GM12878 (cell line): ENCODE data around the gene RUNDC3A. TPM values are rescaled to one million over a fixed set of nuclear protein-coding genes. Genes with fewer than 3 reads are reported as not detected.

ENCODE experiments used
- ATAC-seq: fragments of 200-7000 bp; cut with Tn5 transposase; 3 replicates; pipeline ENCODE4 v1.9.1; 2020; ENCODE audit warnings: mild to moderate bottlenecking, moderate library complexity
- BruUV-seq: library from RNA; stranded (reverse); fragments of 400-500 nt; replicated peaks from 2 replicates; lab custom pipeline; 2021; lab: Mats Ljungman, UMichigan
- CTCF ChIA-PET: fragments of 300-600 bp; sonication (Branson Sonifier 250); formaldehyde crosslinking; extraction: SDS; loops from one replicate; lab custom pipeline; 2021; ENCODE audit warnings: inconsistent platforms; lab: Yijun Ruan, JAX
- POLR2A ChIA-PET: fragments of 350-600 bp; formaldehyde crosslinking; extraction: SDS; loops from one replicate; lab custom pipeline; 2021; ENCODE audit warnings: inconsistent platforms; lab: Charles Lee
- RAD21 ChIA-PET: fragments of 300-600 bp; sonication (Branson Sonifier 250); formaldehyde crosslinking; loops from one replicate; lab custom pipeline; 2023; ENCODE audit warnings: antibody characterized with exemption; ENCODE audit not compliant: unreplicated experiment; lab: Charles Lee
- SMC1A ChIA-PET: fragments of 300-600 bp; sonication (Branson Sonifier 250); formaldehyde crosslinking; loops from one replicate; lab custom pipeline; 2023; ENCODE audit not compliant: unreplicated experiment, uncharacterized antibody; lab: Charles Lee
- DNase-seq: peaks from one replicate; pipeline ENCODE4 v3.0.0-alpha.2; 2011; ENCODE audit warnings: low read depth, low spot score
- FAIRE-seq: peaks from 3 replicates; lab custom pipeline; 2011; peaks lifted over from hg19 to GRCh38; lab: Jason Lieb, UNC
- H2AFZ ChIP-seq: 2 replicates; pipeline ENCODE4 v1.6.0; 2011; ENCODE audit warnings: low read depth, low read length, control low read depth; ENCODE audit not compliant: control insufficient read depth
- H3K27ac ChIP-seq: 2 replicates; pipeline ENCODE4 v1.5.1; 2011; ENCODE audit warnings: control low read depth; ENCODE audit not compliant: control insufficient read depth, insufficient read depth
- H3K27me3 ChIP-seq, 2 experiments: replicated peaks in 1 of 2; 2 replicates each; pipeline versions ENCODE4 v1.6.0 to v1.6.1; 2011; ENCODE audit warnings: low read length in 1 of 2; ENCODE audit not compliant: control insufficient read depth in 2 of 2, insufficient read depth in 2 of 2
- H3K36me3 ChIP-seq, 2 experiments: 2 replicates each; pipeline ENCODE4 v1.5.1; 2011; ENCODE audit warnings: low read length in 1 of 2; ENCODE audit not compliant: control insufficient read depth in 2 of 2, insufficient read depth in 2 of 2
- H3K4me1 ChIP-seq: 2 replicates; pipeline ENCODE4 v1.6.1; 2011; ENCODE audit warnings: mild to moderate bottlenecking, low read length, moderate library complexity, mixed read lengths; ENCODE audit not compliant: control insufficient read depth, insufficient read depth
- H3K4me2 ChIP-seq: 2 replicates; pipeline ENCODE4 v1.6.0; 2011; ENCODE audit warnings: control low read depth; ENCODE audit not compliant: control insufficient read depth, insufficient read depth
- H3K4me3 ChIP-seq: fragments of 200-600 bp; sonication (generic); 2 replicates; pipeline ENCODE4 v1.5.1; 2016
- H3K79me2 ChIP-seq: 2 replicates; pipeline ENCODE4 v1.6.0; 2011; ENCODE audit warnings: low read length; ENCODE audit not compliant: control insufficient read depth, insufficient read depth
- H3K9ac ChIP-seq: 2 replicates; pipeline ENCODE4 v1.8.0; 2011; ENCODE audit warnings: low read length, control low read depth, mixed read lengths; ENCODE audit not compliant: control insufficient read depth, insufficient read depth
- H3K9me3 ChIP-seq: replicated peaks from 3 replicates; pipeline ENCODE4 v1.5.1; 2011; ENCODE audit warnings: mild to moderate bottlenecking, low read length; ENCODE audit not compliant: control insufficient read depth, insufficient read depth
- H4K20me1 ChIP-seq: 2 replicates; pipeline ENCODE4 v1.6.0; 2011; ENCODE audit not compliant: control insufficient read depth, insufficient read depth
- CBX5 ChIP-seq: sonication (generic); IDR thresholded peaks from 2 replicates; pipeline ENCODE4 v1.6.1; 2016; ENCODE audit warnings: low read depth, moderate library complexity, mild to moderate bottlenecking, inconsistent platforms
- EGR1 ChIP-seq, 2 experiments: IDR thresholded peaks; 1 replicate in 1 of 2; 2 replicates in 1 of 2; pipeline ENCODE4 v1.6.1; 2011 to 2012; ENCODE audit warnings: low read depth in 2 of 2, low read length in 2 of 2, borderline replicate concordance in 1 of 2, mild to moderate bottlenecking in 1 of 2, moderate library complexity in 1 of 2
- YBX1 ChIP-seq: fragments of 450-650 bp; IDR thresholded peaks from 2 replicates; pipeline ENCODE4 v1.6.1; 2016; ENCODE audit warnings: antibody characterized with exemption
- YY1 ChIP-seq: IDR thresholded peaks from 2 replicates; pipeline ENCODE4 v1.6.1; 2011; ENCODE audit warnings: low read depth, mild to moderate bottlenecking, low read length
- WGBS: methylation state at CpG from one replicate; pipeline ENCODE4 v1.1.6; 2016; ENCODE audit warnings: low lambda C conversion rate; ENCODE audit not compliant: insufficient replicate concordance, insufficient coverage; ENCODE audit errors: missing lambda C conversion rate; 5-methylcytosine and 5-hydroxymethylcytosine counted together
- in situ Hi-C: fragments of 300-500 bp; cut with MboI; formaldehyde crosslinking; loops from 9 replicates; pipeline ENCODE4 v1.14.3; 2018; ENCODE audit warnings: mixed read lengths
- intact Hi-C: fragments of 100-400 bp; cut with micrococcal nuclease; formaldehyde crosslinking; loops from one replicate; pipeline ENCODE4 v1.14.2; 2022; ENCODE audit not compliant: unreplicated experiment
- polyA plus RNA-seq, 11 experiments: library from polyadenylated mRNA; depleted of rRNA in 4 of 11; unstranded in 6 of 11; stranded (reverse) in 5 of 11; fragments of >200 nt; fragmentation: Nextera tagmentation in 4 of 11; fragmentation: Illumina TruSeq in 1 of 11; extraction: Ambion mirVana in 4 of 11; extraction: Trizol in 1 of 11; gene quantifications; 1 replicate in 1 of 11; 2 replicates in 10 of 11; pipeline versions ENCODE4 v1.2.1 to v1.2.3, GENCODE V29; 2011 to 2016; ENCODE audit warnings: inconsistent platforms in 2 of 11, missing spikeins in 2 of 11, low read depth in 1 of 11
- total RNA-seq, 4 experiments: library from RNA; depleted of rRNA in 3 of 4; stranded (reverse); fragments of >200 nt in 3 of 4; fragmentation: Illumina TruSeq in 1 of 4; extraction: Trizol in 1 of 4; gene quantifications; 2 replicates each; pipeline versions ENCODE4 v1.2.1 to v1.2.3, GENCODE V29; 2013 to 2021

The RUNDC3A gene
- total and polyA plus RNA-seq, 10 of the 15 experiments (the other 5 are each of a cell fraction or from before 2014, with no cell fraction given): 0.07 to 0.17 TPM; not detected in 8

DNA sequence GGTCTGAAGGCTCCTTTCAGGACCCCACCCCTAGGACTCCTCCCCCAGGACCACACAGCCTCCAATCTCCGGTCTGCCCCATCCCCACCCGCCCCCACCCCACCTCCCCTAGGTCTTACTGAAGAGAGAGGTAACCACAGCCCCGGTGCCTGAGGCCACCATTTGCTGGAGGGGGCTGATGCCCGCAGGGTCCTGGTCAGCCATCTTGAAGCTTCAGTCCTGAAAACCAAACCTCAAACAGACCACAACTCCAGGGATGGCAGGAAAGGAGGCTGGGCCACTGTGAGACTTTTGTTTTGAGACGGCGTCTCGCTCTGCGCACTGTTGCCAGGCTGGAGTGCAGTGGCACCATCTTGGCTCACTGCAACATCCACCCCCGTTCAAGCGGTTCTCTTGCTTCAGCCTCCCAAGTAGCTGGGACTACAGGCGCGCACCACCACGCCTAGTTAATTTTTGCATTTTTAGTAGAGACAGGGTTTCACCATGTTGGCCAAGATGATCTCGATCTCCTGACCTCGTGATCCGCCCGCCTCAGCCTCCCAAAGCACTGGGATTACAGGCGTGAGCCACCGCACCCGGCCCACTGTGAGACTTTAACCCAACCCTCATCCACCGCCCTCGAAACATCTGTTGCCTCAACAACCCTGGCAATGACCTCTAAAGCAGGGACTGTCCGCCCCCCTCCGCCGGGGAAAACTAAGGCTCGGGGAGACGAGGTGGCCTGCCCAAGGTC is 15.1 kb downstream of the RUNDC3A start:
- ChIA-PET SMC1A (interaction anchor here (1.8 to 2.1 kb wide), 2 partner anchors 107 to 113 kb away, joined by 4 to 8 read pairs; no protein-coding TSS in a partner anchor), CTCF (interaction anchor here (1.7 to 2.5 kb wide), 2 partner anchors 28 to 107 kb away, joined by 7 to 9 read pairs; no protein-coding TSS in a partner anchor), RAD21 (interaction anchor here (1.0 kb wide), 2 partner anchors 31 to 114 kb away, joined by 3 read pairs; no protein-coding TSS in a partner anchor), POLR2A (interaction anchor here (0.6 to 2.6 kb wide), 2 partner anchors 114 to 150 kb away, joined by 3 to 10 read pairs; no protein-coding TSS in a partner anchor)
- Histone ChIP-seq H3K27ac (peak overlapping the region; percentile 81), H3K79me2 (peaks cover 26% of the 10 kb centered on the region), H3K4me2 (peak overlapping the region; percentile 91), H3K27me3 (no peaks in the 10 kb centered on the region), H3K4me3 (peak overlapping the region; percentile 92), H2AFZ (no peak overlapping the region), H3K4me1 (peaks cover 8% of the 10 kb centered on the region), H3K9me3 (no peaks in the 10 kb centered on the region), H3K36me3 (peaks cover 8 to 19% of the 10 kb centered on the region in 2 experiments; a peak in 3 of 4 replicates), H4K20me1 (no peaks in the 10 kb centered on the region)
- in situ Hi-C loops: no loop called here
- ATAC-seq (no peak), DNase-seq (no peak), FAIRE-seq (no peak)
- BruUV-seq: TSS peak; percentile 63
- intact Hi-C loops: no loop called here
- 82% methylated on average over 25 of the region's 27 CpGs for WGBS
- no peak for TF ChIP-seq EGR1 (IDR thresholded peaks at IDR 0.05; ENCODE audit: borderline replicate concordance in 1 of 2, low read depth in 2 of 2, low read length in 2 of 2)
- no peak for TF ChIP-seq YBX1
- 0 out of 2 replicates have a peak, but pooled peaks have one; percentile 44 for TF ChIP-seq YY1
- TF ChIP-seq CBX5: no peak
- TF ChIP-seq, all 136 proteins: peak for 1
- peak overlapping the region; percentile 90 for H3K9ac ChIP-seq
